Activated gamma-delta T cell treated with anti-CD3 and anti-CD28 coated beads, Interleukin-2, amount 50 U/mL, for 16 hours (primary cell): ENCODE data around the gene STX11.

Experiments
- DNase-seq: peaks from one replicate; pipeline ENCODE4 v3.0.0-alpha.2; 2020; ENCODE audit warnings: low read depth

STX11 gene

DNA sequence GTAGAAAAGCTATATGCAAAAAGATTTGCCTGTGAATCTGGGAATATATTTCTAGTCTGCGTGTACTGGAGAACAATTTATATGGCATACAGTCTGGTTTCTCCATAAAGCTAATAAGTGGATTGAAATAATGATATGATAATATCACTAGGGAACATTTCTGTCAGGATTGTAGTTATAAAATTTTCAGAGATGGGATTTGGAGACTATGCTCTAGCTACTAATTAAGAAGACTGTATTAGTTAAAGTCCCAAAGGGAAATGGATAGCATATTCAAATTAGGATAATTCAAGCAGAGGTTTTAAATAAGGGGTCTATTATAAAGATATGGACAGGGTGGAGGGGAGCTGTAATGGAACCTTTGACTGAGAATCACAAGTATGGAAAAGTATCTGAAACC lies 7.2 kb upstream of the STX11 start:
- no peak for DNase-seq

GRCh38 chr6:144143878-144144277 lies 6.4 kb upstream of the STX11 start:
- no peak for DNase-seq

DNA sequence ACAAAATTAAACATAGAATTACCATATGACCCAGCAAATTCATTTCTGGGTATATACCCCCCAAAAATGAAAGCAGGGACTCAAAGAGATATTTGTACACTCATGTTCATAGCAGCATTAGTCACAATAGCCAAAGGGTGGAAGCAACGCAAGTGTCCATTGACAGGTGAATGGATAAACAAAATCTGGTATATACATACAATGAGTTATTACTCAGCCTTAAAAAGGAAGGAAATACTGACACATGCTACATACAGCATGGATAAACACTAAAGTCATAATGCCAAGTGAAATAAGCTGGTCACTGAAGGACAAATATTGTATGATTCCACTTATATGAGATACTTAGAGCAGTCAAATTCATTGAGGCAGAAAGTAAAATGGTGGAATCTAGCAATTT lies 5.3 kb upstream of the STX11 start:
- no peak for DNase-seq

GRCh38 chr6:144145541-144145940 lies 4.8 kb upstream of the STX11 start:
- DNase-seq, result no peak

- no peak for DNase-seq
Measured at GRCh38 chr6:144148886-144149285, 1.4 kb upstream of the STX11 start.

GRCh38 chr6:144149558-144149893 lies 791 bp upstream of the STX11 start:
- DNase-seq, result no peak

- DNase-seq, result peak; percentile 48
Measured at GRCh38 chr6:144150710-144151657, 667 bp downstream of the STX11 start.

DNA sequence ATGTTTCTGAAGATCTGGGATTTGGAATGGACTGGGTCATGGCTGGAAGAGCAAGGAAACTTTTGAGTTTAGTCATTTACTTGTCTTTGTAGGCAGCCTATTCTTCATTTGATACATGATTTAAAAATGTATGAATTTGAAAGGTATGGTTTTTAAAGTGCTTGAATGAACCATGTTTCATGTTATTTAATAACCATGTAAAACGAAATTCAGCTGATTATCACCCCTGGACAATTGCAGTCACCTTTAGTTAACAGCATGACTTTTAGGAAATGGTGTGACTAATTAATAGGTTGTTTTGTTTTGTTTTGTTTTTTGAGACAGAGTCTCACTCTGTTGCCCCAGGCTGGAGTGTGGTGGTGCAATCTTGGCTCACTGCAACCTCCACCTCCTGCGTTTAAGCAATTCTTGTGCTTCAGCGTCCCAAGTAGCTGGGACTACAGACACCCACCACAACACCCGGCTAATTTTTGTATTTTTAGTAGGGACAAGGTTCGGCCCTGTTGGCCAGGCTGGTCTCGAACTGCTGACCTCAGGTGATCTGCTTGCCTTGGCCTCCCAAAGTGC lies 2.1 kb downstream of the STX11 start:
- no peak for DNase-seq

- DNase-seq, result no peak
Measured at GRCh38 chr6:144153260-144153659, 2.9 kb downstream of the STX11 start.

- no peak for DNase-seq
Measured at GRCh38 chr6:144153971-144154370, 3.7 kb downstream of the STX11 start.

DNA sequence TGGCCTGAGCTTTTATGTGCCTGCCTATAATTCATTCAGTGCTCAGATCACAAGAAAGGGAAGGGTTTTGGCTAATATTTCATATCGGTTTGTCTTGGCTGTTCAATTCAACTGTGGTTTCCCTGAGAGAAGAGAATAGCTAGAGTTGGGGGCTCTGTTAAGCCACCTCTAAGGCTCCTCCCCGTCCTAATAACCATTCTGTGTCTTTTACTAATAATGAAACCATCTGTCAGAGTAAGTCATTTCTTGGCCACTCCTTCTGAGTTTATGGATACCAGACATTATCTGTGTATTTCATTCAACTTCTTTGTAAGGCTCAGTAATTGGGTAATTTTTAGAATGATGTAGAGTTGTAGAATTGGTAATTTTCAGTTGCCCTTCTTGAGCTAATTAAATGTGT lies 5.2 kb downstream of the STX11 start:
- no peak for DNase-seq

GRCh38 chr6:144156338-144156737 lies 6.0 kb downstream of the STX11 start:
- no peak for DNase-seq

DNA sequence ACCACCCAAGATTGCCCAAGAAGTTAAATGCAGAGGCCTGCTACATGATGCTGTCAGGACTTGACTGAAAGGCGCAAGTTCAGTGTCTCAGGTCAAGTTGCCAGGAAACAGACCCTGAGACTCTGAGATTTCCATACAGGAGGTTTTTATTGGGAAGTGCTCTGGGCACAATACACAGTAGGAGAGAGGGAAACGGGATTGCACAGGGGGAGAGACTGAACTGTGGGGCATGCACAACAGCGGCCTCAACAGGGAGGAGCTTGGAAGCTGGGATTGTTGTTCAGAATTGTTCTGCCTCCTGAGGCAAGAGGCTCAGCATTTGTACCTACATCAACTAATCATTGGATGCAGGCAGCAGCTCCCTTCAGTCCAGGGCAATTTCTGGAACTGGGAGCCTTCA lies 6.7 kb downstream of the STX11 start:
- DNase-seq, result no peak

GRCh38 chr6:144158133-144158532 lies 7.8 kb downstream of the STX11 start:
- no peak for DNase-seq

DNA sequence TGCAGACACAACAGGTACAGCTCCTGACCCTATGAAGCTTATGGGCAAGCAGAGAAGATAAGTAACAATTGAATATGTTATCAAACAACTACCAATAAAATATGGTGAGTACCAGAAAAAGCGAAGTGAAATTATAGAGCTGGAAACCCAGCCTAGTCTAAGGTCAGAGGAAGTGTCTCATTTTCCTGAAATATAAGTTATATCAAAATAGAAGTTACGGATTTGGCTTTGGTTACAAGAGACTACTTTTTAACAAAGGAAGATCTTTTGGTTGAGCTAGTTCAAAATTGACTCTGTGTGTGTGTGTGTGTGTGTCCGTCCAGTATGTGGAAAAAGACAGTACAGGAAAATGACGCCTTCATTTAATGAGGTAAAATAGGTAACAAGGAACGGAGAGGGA lies 8.9 kb downstream of the STX11 start:
- DNase-seq, result no peak

DNA sequence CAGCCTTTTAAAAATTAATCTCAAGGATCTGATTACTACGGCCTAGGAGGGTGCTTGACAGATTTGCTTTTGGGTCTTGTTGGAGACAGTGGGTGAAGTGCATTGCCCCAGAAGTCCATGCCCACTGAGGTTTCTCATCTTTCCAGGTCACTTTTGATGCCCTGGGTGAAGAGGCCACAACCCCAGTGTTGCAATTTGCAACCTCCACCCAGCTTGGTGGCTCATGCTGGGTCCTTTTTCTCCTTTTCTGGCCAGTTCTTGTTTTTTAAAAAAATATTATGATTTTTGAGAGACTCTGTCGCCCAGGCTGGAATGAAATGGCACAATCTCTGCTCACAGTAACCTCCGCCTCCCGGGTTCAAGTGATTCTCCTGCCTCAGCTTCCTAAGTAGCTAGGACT lies 9.4 kb downstream of the STX11 start:
- DNase-seq, result no peak

- no peak for DNase-seq
Measured at GRCh38 chr6:144160431-144161005, 10.2 kb downstream of the STX11 start.

DNA sequence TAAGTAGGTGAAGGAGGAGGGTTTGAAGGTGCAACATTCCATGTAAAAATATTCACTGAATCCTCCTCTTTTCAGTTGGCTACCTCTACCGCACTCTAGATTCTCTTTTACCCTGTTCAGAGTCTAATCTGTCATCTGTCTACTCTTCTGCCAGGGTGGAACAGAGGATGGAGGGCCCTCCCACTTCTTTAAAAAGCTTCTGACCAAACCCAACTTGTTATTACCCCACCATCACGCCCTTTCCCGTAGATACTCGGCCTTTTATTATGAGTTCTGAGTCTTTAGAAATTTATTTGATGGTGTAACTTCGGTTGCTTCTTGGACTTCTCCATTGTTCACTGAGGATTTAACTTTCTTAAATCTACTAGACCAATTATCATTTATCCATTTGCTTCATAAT lies 11.7 kb downstream of the STX11 start:
- DNase-seq, result no peak

DNA sequence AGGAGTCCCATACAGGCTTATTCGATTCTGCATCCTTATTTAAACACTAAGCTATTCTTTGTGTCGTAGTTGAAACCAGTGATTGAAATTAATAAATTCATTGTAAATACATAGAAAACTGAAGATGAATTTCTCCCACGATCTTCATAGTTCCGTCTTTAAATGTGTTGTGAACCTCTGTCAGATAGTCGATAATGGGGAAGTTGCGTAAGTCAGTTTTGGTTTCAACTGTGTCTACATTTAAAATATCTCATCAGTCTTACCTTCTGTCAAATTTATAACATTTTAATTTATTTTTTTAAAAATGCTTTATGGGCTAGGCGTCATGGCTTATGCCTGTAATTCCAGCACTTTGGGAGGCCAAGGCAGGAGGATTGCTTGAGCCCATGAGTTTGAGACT lies 12.7 kb downstream of the STX11 start:
- no peak for DNase-seq

DNA sequence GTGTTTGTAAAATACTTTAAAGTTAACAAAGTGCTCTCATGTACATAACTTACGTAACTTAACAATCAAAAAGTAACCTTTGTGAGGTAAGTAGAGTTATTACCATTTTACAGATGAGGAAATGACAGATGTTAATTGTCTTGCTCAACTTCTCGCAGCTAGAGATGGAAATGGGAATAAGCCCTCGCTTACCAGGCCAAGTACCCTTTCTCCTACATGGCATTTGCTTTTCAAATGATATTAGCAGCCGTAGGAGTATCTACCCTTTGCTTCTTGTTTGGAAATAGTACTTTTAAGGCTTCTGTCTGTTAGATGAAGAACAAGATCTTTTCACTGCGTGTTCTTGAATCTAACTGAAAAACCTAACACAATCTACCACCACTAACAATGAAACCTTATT lies 15.5 kb downstream of the STX11 start:
- DNase-seq, result no peak

DNA sequence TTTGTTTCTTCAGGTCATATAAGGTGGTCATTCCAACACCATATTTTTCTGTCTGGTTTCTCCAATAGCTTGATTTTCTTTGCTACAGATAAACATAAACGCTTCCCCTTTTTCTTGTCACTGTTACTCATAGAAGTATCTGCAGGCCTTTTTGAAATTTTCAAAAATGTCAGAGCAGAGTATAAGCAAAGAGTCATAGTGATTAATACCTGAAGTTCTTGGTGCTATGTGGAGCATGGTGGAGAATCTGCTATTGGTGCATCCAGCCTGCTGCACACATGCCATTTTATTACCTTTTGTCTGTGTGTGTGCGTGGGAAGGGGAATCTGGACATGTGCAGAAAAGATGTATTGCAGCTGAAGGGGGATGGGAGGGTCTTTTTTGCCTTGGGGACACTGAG lies 19.7 kb downstream of the STX11 start:
- DNase-seq, result no peak

GRCh38 chr6:144171406-144171805 lies 21.1 kb downstream of the STX11 start:
- DNase-seq, result no peak

GRCh38 chr6:144174006-144174405 lies 23.7 kb downstream of the STX11 start:
- no peak for DNase-seq

DNA sequence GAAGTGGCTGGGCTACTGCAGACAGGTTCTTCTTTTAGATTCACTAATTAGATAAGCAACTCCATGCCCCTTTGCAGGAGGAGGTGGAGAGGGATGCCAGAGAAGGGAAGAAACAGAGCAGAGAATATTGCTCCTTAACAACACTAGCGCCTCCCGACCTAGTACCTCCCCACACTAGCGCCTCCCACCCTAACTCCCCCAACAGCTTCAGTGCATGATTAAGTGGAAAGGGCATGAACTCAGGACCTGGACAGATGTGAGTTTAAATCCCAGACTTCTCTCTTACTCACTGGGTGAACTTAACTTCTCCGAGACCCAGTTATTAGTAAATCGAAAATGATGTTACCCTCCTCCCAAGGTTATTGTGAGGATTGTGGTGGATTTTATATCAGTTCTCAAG lies 25.7 kb downstream of the STX11 start:
- no peak for DNase-seq
